GM23338 (cell line): ENCODE measurements around the gene NOL9. TPM values are rescaled to one million over a fixed set of nuclear protein-coding genes. Genes with fewer than 3 reads are reported as not detected.
A peak's percentile ranks its signal among the peaks of the same experiment; 100 is the strongest.

Experiments used
- ATAC-seq: fragments of 200-7000 bp; cut with Tn5 transposase; 3 replicates; pipeline ENCODE4 v1.9.1; 2020
- DNase-seq: peaks from one replicate; pipeline ENCODE4 v3.0.0-alpha.2; 2015; ENCODE audit warnings: low spot score
- H2AFZ ChIP-seq: fragments of 200-600 bp; sonication (generic); 2 replicates; pipeline ENCODE4 v1.8.0; 2016; ENCODE audit warnings: antibody characterized with exemption, mild to moderate bottlenecking, moderate library complexity
- H3F3A ChIP-seq: fragments of 200-600 bp; sonication (generic); replicated peaks from 2 replicates; pipeline ENCODE4 v1.8.0; 2017; ENCODE audit warnings: antibody characterized with exemption, mixed run types, low read depth
- H3K27ac ChIP-seq: fragments of 200-600 bp; sonication (generic); 2 replicates; pipeline ENCODE4 v1.6.1; 2016; ENCODE audit warnings: low read depth
- H3K27me3 ChIP-seq: fragments of 200-600 bp; sonication (generic); 2 replicates; pipeline ENCODE4 v1.8.0; 2016; ENCODE audit warnings: mild to moderate bottlenecking, mixed run types, moderate library complexity; ENCODE audit not compliant: insufficient read depth
- H3K36me3 ChIP-seq: fragments of 200-600 bp; sonication (generic); 2 replicates; pipeline ENCODE4 v1.8.0; 2016; ENCODE audit warnings: mild to moderate bottlenecking; ENCODE audit not compliant: insufficient read depth
- H3K4me1 ChIP-seq: fragments of 200-600 bp; sonication (generic); 2 replicates; pipeline ENCODE4 v1.8.0; 2016; ENCODE audit warnings: mild to moderate bottlenecking, moderate library complexity; ENCODE audit not compliant: insufficient read depth
- H3K4me2 ChIP-seq: fragments of 200-600 bp; sonication (generic); 2 replicates; pipeline ENCODE4 v1.7.1; 2017; ENCODE audit warnings: mixed run types
- H3K4me3 ChIP-seq: fragments of 200-600 bp; sonication (generic); 2 replicates; pipeline ENCODE4 v1.6.1; 2016; ENCODE audit warnings: mixed run types
- H3K79me2 ChIP-seq: fragments of 200-600 bp; sonication (generic); replicated peaks from 2 replicates; pipeline ENCODE4 v1.8.0; 2017; ENCODE audit warnings: mild to moderate bottlenecking; ENCODE audit not compliant: insufficient read depth
- H3K9me2 ChIP-seq: fragments of 200-600 bp; sonication (generic); 2 replicates; pipeline ENCODE4 v1.8.0; 2017; ENCODE audit not compliant: insufficient read depth
- H4K20me1 ChIP-seq: fragments of 200-600 bp; sonication (generic); replicated peaks from 2 replicates; pipeline ENCODE4 v1.8.0; 2017; ENCODE audit warnings: mild to moderate bottlenecking; ENCODE audit not compliant: insufficient read depth
- H3K27ac Mint-ChIP-seq: 2 replicates; pipeline ENCODE4 v1.8.0; 2020; ENCODE audit warnings: inconsistent platforms, mild to moderate bottlenecking, moderate library complexity, mixed read lengths
- H3K27me3 Mint-ChIP-seq: 3 replicates; pipeline ENCODE4 v1.8.0; 2022; ENCODE audit warnings: low read depth, mild to moderate bottlenecking, moderate library complexity, mixed read lengths, inconsistent platforms; ENCODE audit not compliant: insufficient read depth, poor library complexity
- H3K36me3 Mint-ChIP-seq: 3 replicates; pipeline ENCODE4 v1.8.0; 2021; ENCODE audit warnings: low read depth, mild to moderate bottlenecking, inconsistent platforms, moderate library complexity, mixed read lengths
- H3K4me1 Mint-ChIP-seq: 3 replicates; pipeline ENCODE4 v1.8.0; 2020; ENCODE audit warnings: mild to moderate bottlenecking, inconsistent platforms, mixed read lengths
- H3K4me3 Mint-ChIP-seq: 3 replicates; pipeline ENCODE4 v1.8.0; 2021; ENCODE audit warnings: moderate library complexity, mild to moderate bottlenecking, inconsistent platforms, mixed read lengths
- H3K9me3 Mint-ChIP-seq: 3 replicates; pipeline ENCODE4 v1.8.0; 2020; ENCODE audit warnings: moderate library complexity, mild to moderate bottlenecking, inconsistent platforms, mixed read lengths
- EZH2phosphoT487 ChIP-seq: fragments of 200-600 bp; sonication (generic); IDR thresholded peaks from one replicate; pipeline ENCODE4 v1.8.1; 2018; ENCODE audit warnings: antibody characterized with exemption; ENCODE audit not compliant: unreplicated experiment
- JUNB ChIP-seq: IDR thresholded peaks from one replicate; pipeline ENCODE4 v1.6.1; 2016; ENCODE audit warnings: antibody characterized with exemption; ENCODE audit not compliant: unreplicated experiment
- POLR2AphosphoS5 ChIP-seq: IDR thresholded peaks from 2 replicates; pipeline ENCODE4 v1.6.1; 2016; ENCODE audit warnings: antibody characterized with exemption, low read depth
- REST ChIP-seq: IDR thresholded peaks from one replicate; pipeline ENCODE4 v1.6.1; 2018; ENCODE audit warnings: antibody characterized with exemption; ENCODE audit not compliant: unreplicated experiment
- STAT1 ChIP-seq: IDR thresholded peaks from one replicate; pipeline ENCODE4 v1.6.1; 2016; ENCODE audit warnings: antibody characterized with exemption; ENCODE audit not compliant: unreplicated experiment
- polyA plus RNA-seq: library from polyadenylated mRNA; unstranded; fragments of >200 nt; fragmentation: Nextera tagmentation; extraction: Ambion mirVana; gene quantifications from 2 replicates; pipeline ENCODE4 v1.2.1, GENCODE V29; 2016
- total RNA-seq: library from RNA; depleted of rRNA; stranded (reverse); fragments of >200 nt; shearing (Covaris generic); gene quantifications from 2 replicates; pipeline ENCODE4 v1.2.3, GENCODE V29; 2014
- TF ChIP-seq, protein P1 (sequence below): fragments of 250-450 bp; sonication (Bioruptor Pico); IDR thresholded peaks from 2 replicates; pipeline ENCODE4 v1.5.0; 2020; ENCODE audit warnings: mild to moderate bottlenecking, moderate library complexity
- TF ChIP-seq, protein P2 (sequence below), 2 experiments: fragments of 200-600 bp in 1 of 2; sonication (generic) in 1 of 2; conservative IDR thresholded peaks; 2 replicates each; pipeline versions ENCODE4 v1.5.1 to v1.6.1; 2016 to 2017; ENCODE audit warnings: antibody characterized with exemption in 2 of 2, low read depth in 2 of 2, mild to moderate bottlenecking in 2 of 2, moderate library complexity in 1 of 2

The NOL9 gene
- total and polyA plus RNA-seq, 2 experiments from 2014 or later, result 13.2 to 48.5 TPM

DNA sequence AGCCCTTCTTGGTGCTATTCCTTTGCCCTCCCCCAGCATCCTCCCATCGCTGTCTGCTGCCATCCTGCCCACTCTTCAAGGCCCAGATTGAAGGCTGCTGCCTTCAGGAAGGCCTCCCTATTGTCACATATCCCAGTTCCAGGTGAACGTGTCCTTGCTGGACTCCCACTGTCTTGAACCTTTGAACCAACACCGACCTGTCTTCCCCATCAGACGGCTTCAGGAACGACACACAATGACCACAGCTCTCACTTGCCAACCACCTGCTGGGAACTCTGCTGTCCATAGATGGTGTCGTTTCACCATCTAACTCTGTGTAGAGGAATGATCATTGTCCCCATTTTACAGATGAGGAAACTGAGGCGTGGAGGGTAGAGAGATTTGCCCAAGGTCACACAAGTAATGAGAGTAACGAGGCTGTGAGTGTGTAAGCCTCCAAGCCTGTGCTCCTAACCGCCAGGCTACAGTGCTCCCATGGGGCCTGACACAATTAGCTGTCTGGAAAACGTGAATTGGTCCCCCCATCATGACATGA is 53.0 kb downstream of the NOL9 start:
- Mint-ChIP-seq H3K9me3 (no peaks in the 10 kb centered on the region), H3K4me3 (no peak overlapping the region), H3K27me3 (peaks cover 28% of the 10 kb centered on the region), H3K4me1 (peaks cover 8% of the 10 kb centered on the region), H3K27ac (no peak overlapping the region), H3K36me3 (no peaks in the 10 kb centered on the region)
- DNase-seq (no peak), ATAC-seq (no peak)
- H3K4me2 ChIP-seq, result no peak overlapping the region
- no peaks in the 10 kb centered on the region for H4K20me1 ChIP-seq
- H2AFZ ChIP-seq, result no peak overlapping the region
- TF ChIP-seq POLR2AphosphoS5, result no peak
- no peak for TF ChIP-seq STAT1
- TF ChIP-seq, protein P1, sequence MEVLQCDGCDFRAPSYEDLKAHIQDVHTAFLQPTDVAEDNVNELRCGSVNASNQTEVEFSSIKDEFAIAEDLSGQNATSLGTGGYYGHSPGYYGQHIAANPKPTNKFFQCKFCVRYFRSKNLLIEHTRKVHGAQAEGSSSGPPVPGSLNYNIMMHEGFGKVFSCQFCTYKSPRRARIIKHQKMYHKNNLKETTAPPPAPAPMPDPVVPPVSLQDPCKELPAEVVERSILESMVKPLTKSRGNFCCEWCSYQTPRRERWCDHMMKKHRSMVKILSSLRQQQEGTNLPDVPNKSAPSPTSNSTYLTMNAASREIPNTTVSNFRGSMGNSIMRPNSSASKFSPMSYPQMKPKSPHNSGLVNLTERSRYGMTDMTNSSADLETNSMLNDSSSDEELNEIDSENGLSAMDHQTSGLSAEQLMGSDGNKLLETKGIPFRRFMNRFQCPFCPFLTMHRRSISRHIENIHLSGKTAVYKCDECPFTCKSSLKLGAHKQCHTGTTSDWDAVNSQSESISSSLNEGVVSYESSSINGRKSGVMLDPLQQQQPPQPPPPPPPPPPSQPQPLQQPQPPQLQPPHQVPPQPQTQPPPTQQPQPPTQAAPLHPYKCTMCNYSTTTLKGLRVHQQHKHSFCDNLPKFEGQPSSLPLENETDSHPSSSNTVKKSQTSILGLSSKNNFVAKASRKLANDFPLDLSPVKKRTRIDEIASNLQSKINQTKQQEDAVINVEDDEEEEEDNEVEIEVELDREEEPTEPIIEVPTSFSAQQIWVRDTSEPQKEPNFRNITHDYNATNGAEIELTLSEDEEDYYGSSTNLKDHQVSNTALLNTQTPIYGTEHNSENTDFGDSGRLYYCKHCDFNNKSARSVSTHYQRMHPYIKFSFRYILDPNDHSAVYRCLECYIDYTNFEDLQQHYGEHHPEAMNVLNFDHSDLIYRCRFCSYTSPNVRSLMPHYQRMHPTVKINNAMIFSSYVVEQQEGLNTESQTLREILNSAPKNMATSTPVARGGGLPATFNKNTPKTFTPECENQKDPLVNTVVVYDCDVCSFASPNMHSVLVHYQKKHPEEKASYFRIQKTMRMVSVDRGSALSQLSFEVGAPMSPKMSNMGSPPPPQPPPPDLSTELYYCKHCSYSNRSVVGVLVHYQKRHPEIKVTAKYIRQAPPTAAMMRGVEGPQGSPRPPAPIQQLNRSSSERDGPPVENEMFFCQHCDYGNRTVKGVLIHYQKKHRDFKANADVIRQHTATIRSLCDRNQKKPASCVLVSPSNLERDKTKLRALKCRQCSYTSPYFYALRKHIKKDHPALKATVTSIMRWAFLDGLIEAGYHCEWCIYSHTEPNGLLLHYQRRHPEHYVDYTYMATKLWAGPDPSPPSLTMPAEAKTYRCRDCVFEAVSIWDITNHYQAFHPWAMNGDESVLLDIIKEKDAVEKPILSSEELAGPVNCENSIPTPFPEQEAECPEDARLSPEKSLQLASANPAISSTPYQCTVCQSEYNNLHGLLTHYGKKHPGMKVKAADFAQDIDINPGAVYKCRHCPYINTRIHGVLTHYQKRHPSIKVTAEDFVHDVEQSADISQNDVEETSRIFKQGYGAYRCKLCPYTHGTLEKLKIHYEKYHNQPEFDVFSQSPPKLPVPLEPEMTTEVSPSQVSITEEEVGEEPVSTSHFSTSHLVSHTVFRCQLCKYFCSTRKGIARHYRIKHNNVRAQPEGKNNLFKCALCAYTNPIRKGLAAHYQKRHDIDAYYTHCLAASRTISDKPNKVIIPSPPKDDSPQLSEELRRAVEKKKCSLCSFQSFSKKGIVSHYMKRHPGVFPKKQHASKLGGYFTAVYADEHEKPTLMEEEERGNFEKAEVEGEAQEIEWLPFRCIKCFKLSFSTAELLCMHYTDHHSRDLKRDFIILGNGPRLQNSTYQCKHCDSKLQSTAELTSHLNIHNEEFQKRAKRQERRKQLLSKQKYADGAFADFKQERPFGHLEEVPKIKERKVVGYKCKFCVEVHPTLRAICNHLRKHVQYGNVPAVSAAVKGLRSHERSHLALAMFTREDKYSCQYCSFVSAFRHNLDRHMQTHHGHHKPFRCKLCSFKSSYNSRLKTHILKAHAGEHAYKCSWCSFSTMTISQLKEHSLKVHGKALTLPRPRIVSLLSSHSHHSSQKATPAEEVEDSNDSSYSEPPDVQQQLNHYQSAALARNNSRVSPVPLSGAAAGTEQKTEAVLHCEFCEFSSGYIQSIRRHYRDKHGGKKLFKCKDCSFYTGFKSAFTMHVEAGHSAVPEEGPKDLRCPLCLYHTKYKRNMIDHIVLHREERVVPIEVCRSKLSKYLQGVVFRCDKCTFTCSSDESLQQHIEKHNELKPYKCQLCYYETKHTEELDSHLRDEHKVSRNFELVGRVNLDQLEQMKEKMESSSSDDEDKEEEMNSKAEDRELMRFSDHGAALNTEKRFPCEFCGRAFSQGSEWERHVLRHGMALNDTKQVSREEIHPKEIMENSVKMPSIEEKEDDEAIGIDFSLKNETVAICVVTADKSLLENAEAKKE (CRISPR knock-in tag), result no peak
- TF ChIP-seq JUNB, result no peak
- TF ChIP-seq, protein P2, sequence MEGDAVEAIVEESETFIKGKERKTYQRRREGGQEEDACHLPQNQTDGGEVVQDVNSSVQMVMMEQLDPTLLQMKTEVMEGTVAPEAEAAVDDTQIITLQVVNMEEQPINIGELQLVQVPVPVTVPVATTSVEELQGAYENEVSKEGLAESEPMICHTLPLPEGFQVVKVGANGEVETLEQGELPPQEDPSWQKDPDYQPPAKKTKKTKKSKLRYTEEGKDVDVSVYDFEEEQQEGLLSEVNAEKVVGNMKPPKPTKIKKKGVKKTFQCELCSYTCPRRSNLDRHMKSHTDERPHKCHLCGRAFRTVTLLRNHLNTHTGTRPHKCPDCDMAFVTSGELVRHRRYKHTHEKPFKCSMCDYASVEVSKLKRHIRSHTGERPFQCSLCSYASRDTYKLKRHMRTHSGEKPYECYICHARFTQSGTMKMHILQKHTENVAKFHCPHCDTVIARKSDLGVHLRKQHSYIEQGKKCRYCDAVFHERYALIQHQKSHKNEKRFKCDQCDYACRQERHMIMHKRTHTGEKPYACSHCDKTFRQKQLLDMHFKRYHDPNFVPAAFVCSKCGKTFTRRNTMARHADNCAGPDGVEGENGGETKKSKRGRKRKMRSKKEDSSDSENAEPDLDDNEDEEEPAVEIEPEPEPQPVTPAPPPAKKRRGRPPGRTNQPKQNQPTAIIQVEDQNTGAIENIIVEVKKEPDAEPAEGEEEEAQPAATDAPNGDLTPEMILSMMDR (conservative IDR thresholded peaks at IDR 0.05; ENCODE audit: low read depth in 2 of 2), result peak in 1 of 2 experiments; percentile 22; a peak in 1 of 4 replicates
- no peak for TF ChIP-seq REST
- TF ChIP-seq EZH2phosphoT487, result no peak
- peaks cover 22% of the 10 kb centered on the region for H3K27me3 ChIP-seq
- no peak overlapping the region for H3K27ac ChIP-seq
- H3K9me2 ChIP-seq, result no peaks in the 10 kb centered on the region
- H3K79me2 ChIP-seq, result no peaks in the 10 kb centered on the region
- H3K4me1 ChIP-seq, result peaks cover 4% of the 10 kb centered on the region
- no peak overlapping the region for H3K4me3 ChIP-seq
- H3F3A ChIP-seq, result 0 out of 2 replicates have a peak, but pooled peaks cover 2% of the 10 kb centered on the region
- no peaks in the 10 kb centered on the region for H3K36me3 ChIP-seq
